HG03159 (cell line): ENCODE data around the gene FAM3C.

Experiments used
- ATAC-seq: cut with Tn5 transposase; IDR thresholded peaks from one replicate; pipeline ENCODE4 v1.9.1; 2021; ENCODE audit warnings: mild to moderate bottlenecking, moderate library complexity; ENCODE audit not compliant: unreplicated experiment

The FAM3C gene

DNA sequence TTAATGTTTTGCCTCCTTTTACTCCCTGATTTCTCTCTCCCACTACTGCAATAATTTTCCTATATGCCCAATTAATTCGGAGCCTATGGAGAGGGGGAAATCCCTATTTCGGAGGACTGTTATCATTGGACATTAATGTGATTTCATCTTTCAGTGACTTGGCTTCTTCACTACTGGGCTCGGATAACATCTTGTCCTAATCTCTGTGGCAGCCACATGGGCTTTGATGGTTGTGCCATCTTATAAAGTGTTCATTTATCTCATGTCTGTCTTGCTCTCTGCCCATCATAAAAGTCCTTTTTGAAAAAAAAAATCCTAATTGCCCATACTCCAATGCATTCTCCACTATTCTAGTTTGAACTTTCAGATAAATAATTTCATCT is 15.5 kb upstream of the FAM3C start:
- ATAC-seq = no peak

DNA sequence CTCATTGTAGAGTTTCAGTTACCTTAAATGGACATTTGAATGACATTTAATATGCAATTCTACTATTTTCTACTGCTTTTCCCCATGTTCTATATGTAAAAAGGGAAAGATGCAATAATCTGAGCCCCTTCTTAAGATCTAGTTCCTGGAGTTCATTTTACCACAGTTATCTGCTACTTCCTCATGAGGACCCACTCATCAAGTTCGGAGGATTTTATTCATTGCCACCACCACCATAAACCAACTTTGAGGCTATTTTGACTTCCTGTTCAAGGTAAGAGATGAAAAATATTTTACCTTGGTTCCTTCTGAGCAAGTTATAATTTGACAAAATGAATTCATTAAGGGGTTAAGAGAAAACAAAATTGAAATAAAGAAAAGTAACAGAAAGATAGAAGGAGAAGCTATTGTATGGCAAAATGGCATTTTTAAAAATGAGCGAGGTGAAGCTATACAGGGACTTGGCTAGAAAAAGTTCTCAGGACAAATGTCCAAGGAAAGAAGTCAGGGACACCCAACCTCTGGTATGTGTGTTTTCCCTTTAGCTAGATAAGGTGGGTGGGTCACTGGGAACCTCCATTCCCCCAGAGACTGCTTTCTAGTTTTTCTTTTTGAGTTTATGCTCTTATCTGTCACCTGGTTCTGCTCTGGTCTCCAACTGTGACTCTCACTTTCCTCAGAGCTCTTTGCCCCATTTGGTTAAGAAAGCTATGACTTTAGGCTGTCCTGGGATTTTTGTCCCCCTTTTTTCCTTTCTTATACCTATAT is 14.9 kb upstream of the FAM3C start:
- peak; percentile 68 for ATAC-seq

DNA sequence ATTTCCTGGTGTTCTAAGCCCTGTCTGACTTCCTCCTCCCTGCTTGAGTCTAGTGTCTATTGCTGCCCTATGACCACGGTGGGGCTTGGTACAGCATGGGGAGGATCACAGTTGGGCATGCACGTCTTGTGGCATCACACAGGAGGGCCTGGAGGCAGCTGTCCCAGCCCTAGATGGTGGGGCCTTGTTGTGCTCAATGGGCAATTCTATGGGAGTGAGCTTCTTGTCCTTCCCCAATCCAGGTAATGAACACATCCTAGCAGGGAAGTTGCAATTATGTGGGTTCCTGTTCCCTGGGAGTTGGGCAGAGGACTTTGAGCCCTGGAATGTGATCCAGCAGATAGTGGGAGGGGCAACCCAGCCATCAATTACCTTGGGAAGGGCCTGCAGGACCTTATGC is 10.8 kb upstream of the FAM3C start:
- ATAC-seq = no peak

DNA sequence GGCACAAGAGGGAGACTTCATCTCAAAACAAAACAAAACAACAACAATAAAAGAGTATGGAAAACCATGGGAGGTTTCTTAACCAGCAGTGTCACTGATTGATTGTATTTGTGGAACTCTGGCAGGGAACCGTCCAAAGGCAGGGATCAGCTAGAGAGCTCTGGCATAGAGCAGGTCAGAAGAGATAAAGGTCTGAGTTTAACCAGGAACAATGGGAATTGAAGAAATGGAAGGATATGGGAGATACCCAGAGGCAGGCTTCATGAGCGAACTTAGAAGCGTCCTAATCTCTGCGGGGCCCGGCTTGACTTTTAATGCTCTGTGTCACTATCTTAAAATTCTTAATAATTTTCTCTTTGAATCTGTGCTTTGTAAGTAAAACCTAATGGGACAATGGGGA is 10.4 kb upstream of the FAM3C start:
- no peak for ATAC-seq

DNA sequence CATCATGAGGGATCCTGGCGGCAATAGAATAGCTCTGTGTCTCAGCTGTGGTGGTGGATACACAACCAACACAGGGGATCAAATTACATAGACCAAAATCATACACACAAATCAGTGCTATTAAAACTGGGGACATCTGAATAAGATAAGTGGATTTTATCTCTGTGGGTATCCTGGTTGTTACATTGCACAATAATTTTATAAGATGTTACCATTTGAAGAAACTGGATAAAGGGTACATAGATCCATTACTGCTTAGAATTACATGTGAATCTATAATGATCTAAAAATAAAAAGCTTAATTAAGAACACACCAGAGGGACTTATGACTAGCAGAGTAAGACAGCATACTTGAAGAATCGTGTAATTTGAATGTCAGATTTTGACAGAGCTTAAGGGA is 8.2 kb upstream of the FAM3C start:
- no peak for ATAC-seq

DNA sequence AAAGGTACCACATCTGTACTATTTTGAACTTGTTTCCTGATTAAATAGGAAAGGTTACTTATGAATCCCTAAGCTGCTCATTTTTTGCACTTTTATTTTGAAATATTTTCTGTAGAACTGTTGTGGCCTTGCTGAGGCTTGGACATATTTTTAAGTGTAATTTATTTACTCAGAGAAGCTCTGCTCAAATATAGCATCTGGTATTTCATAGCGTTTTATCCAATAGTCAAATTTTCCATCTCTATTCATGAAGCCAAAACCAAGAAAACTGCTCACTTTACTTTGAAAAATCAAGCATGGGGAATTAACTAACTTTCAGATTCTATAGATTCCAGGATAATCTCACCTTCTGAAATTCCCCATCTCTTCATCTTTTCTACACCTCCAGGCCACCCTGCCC is 6.6 kb upstream of the FAM3C start:
- ATAC-seq = no peak

DNA sequence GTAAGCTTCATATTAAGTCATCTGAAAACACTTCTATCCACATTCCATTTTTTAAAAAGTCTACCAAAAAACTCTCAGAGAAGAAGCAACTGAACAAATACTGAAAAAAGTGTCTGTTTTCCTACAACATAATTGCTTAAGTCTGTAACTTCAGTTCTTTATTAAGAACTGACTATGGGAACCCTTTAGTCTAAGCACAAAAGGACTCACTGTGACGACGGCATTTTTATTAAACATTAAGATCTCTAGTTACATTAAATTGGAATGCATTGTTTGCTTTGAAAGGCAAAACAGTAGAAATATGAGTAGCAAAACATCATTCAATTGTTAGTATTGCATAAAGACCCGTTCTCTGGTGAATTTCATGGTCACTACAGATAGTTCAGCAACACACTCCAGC is 5.8 kb upstream of the FAM3C start:
- ATAC-seq = no peak

DNA sequence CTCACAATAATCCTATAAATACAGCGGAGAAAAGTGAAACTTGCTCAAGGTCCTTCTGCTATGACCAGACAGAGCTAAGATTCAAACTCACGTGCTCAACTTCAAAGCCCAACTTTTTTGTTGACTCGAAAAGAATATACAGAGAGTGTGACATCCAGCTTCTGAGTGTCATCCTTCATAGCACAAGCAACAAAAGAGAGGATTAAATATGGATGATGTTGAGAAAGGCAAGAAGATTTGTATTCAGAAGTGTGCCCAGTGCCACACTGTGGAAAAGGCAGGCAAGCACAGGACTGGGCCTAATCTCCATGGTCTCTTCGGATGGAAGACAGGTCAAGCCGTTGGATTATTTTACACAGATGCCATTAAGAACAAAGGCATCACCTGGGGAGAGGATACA is 2.1 kb upstream of the FAM3C start:
- no peak for ATAC-seq

DNA sequence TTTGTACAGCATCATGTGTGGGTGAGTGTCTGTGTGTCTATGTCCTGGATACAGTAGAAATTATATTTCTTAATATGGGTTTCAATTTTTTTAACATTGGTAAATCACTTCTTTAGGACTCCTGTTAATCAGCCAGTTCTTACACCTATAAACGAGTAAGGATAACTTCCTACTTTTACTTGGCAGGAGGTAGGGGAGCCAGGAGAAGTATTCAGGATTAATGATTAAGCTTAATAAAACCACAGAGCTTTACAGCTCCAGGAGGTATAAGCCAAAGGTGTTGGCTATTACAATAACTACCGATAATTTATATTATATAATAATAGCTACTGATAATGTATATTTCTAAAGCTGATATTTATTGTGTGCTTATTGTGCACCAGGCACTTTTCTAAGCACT is 1.7 kb upstream of the FAM3C start:
- ATAC-seq = no peak

DNA sequence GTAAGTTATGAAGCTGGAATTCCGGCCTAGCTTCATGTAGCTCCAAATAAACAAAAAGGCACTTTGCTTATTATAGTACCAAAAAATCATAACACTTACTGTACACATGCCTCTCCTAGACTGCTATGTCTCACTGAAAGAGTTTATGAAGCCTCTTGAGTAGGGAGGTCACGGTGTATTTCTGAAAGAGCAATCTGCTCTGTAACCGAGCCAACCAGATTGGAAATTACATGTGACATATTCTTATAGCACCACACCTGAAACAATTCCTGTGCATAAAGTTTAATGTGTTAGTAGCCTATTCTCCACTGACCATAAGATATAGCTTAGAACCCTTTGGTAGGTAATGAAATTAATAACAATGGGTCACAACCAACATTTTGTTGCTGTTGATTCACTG is 1.3 kb upstream of the FAM3C start:
- ATAC-seq = no peak

DNA sequence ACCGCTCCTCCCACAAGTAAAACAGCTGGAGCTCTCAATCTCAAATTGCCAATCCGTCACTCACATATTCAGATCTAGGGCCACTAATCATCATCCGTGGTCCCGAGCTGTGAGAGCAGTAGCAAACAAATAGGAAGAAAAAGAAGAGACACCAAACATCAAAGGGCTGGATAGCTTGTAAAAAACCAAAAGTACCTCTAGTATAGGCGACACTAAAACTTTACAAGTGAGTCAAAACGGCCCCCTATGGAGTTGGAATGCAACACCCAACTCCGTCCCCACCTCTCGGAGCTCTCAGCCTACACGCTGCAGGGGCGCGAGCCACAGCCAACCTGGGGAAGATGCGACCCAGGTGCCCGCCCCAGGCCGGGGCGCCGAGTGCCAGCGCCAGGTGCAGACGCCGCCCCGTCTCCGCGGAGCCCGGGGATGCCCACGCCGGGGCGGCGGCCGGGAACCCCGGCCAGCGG is 581 bp downstream of the FAM3C start:
- peak; percentile 43 for ATAC-seq

DNA sequence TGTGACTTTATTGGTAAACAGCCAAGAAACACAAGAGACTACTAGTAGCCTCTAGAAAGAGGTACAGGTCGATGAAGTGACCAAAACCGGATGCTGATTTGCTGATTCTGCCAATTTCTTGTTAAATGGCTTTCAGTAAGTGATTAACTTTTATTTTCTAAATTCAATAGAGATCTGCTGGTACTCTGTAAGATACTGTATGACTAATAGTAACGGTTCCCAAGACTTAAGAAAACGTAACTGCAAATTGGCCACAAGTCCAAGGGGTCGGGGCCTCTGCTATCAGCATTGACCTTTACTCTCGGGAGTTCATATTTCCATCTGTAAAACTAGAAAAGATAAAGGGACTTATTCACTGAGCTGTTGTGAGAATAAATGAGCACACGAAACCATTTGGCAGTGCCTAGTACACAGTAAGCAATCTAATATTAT is 1.4 kb downstream of the FAM3C start:
- ATAC-seq = no peak

DNA sequence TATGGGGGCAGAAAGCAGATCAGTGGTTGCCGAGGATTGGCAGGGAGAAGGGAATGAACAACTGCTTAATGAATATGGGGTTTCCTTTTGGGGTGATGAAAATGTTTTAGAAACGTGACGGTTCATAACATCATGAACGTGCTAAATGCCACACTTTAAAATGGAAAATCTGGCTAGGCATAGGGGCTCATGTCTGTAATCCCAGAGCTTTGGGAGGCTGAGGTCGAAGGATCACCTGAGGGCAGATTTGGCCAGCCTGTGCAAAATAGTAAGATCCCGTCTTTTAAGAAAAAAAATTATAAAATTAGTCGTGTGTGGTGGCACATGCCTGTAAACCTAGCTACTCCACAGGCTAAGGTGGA is 3.1 kb downstream of the FAM3C start:
- ATAC-seq = no peak

DNA sequence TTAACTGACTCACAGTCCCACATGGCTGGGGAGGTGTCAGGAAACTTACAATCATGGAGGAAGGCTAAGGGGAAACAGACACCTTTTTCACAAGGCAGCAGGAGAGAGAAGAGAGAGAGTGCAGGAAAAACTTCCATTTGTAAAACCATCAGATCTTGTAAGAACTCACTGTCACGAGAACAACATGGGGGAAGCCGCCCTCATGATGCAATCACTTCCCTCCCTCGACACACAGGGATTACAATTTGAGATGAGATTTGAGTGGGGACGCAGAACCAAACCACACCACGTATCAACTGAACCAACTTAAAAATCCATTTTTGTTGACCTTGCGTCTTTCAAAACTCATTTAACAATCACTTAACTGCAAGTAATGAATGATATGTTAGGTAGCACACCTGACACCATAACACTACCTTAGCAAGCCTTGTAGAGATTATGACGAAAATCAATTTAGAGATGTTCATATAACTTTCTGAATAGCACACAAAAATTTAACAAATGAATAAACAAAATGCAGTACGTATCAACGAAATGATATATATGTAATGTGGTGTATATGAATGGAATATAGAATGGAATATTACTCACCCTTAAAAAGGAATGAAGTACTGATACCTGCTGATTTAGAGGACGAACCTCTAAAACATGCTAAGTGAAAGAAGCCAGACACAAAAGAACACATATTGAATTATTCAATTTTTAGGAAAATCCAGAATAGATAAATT is 3.7 kb downstream of the FAM3C start:
- no peak for ATAC-seq

DNA sequence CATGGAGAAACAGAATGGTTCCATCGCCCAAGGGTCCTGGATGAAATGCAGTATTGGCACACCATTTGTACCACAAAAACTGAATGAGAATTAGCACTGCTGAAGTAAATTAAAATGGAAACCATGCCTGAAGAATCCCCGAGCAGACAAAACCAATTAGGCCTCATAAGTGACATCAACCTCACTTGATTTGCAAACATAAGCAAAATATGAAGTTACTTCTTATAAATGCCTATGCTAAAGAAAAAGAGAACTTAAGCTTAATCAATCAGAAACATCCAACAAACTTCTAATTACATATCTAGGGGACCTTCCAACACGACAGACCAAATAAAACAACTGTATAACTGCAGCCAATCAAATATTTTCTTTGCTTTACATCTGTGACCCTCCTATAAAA is 4.4 kb downstream of the FAM3C start:
- no peak for ATAC-seq

DNA sequence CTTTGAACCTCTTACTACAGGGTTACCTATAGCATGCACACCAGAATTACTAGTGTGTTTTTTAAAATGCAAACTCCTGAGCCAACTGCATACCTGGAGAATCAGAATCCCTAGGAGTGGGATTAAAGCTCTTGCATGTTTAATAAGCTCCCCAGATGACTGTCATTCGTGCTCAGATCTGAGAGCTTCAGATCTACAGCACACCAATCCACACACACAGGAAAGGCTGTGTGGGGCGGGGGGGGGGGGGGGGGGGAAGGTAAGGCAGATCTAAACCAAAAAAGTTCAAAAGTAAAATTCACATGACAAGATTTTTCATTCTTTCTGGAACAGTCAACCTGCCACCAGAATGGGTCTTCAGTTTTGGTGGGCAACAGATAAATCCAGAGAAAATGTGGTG is 5.5 kb downstream of the FAM3C start:
- no peak for ATAC-seq

DNA sequence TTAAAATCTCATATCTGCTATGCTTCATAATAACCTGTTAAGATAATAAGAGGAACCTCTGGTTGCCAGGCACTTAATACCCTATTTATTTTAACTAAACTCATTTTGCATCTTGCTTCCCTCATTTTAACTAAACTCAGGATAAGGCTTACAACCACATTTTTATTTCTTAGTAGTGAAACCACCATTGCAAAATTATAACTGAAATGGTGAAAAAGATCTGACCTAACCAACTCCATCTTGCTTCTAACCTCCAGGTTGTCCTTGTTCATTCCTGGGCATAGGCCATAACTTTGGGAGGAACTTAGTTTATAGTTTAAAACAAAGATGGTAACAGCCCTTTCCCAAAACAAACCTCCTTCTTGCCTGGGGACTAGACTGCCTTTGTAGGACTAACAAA is 6.0 kb downstream of the FAM3C start:
- ATAC-seq = no peak

DNA sequence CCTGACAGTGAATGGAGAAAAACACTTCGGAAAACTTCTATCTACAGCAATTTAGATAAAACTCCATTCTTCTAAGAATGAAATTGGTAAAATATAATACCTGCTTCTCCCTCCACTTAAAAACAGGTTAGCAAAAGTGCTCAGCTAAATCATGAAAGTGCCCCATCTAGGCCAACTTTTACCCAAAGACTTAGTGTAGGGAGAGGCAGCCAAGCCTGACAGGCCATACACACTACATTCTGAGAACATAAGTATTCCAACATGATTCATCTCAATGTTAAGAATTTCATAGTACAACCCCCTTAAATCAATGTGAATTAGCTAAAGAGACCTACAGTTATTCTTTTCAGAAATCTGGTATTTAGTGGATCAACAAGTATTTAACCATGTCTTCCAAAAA is 7.2 kb downstream of the FAM3C start:
- no peak for ATAC-seq

DNA sequence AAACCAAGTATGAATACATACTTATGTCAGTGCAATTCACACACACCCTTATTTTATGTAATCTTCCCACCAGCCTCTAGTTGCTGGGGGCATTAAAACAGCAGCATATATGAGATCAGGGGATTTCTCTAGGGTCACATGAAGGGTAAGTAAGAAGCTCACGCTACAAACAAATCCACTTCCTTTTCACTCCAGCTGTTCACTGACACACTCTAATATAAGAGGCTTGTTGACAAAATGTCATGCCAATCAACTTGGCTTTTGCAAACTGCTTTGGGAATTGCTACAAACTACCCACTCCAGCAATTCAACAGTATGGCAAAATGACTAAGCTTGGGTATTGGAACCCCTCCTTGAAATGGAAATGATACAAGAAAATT is 10.3 kb downstream of the FAM3C start:
- ATAC-seq = peak; percentile 94

DNA sequence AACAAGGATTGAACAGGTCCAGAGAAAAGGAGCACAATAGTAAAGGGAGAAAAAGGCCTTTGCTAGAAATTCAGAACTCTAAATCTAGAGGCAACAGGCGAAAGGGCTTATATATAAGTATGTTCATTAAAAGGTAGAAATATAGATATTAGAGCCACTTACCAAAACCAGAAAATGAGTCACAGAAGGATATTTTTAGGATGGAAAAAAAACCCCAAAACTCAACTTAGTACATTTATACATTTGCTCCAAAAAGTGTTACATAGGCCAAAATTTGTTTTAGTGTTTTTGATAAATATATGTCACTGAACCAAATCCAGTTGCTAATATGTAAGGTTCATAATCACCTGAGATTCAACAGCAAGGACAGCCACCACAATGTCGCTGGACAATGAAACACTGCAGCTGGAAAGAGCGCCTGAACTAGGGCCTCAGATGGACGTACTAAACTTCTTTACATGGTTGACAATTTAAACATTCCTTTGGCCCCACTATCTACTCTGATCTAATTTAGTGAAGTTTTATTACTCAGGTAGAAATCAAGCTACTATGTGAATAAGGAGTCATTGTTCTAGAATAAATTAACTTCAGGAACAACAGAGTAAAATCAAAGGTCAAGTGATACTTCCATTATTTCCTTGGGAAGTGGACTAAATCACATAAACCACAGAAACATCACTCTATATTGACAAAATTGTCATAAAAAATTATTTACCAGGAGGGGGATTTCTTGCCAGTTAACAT is 10.9 kb downstream of the FAM3C start:
- no peak for ATAC-seq

DNA sequence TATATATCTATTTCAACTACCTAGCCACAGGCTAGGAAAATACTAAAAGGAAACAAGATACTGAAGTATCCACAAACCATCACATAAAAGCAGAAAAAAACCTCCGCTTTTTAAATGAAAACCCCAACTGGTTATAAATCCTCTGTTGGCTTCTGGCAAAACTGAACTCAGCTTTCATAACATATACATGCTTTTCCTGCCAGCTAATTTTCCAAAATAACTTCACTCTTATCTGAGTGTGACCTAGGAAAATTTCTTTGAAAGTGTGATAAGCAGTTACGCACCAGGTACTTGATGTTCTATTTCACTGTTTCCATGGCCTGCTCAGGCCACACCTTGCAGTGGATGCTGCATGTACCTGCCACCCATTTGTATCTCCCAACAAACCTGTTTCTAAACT is 11.8 kb downstream of the FAM3C start:
- ATAC-seq = no peak
